ENCODE results near the gene ANKS6. TPM values are rescaled to one million over a fixed set of nuclear protein-coding genes. Genes with fewer than 3 reads are reported as not detected.

The ANKS6 gene
- total and polyA plus RNA-seq, 4 donors: 8.0 to 31.3 (median 19.8) TPM

GRCh38 chr9:98807070-98807813 is 10.9 kb upstream of the ANKS6 start, which contains the start of gene GALNT12:
GALNT12 (plus strand) TSS chr9:98807670; CDS start chr9:98807699, 29 bp downstream.
- WGBS (ENCODE audit: insufficient coverage): 5% methylated on average over 46 of the region's 51 CpGs
- H3K4me1 ChIP-seq (ENCODE audit: control insufficient read depth, insufficient read depth, low read length): peaks cover 15% of the 10 kb centered on the region

GRCh38 chr9:98806394-98807035 is 10.2 kb upstream of the ANKS6 start:
- no peak overlapping the region for H3K4me3 ChIP-seq (ENCODE audit: low read depth, low read length)
- WGBS (ENCODE audit: insufficient coverage): 78% methylated on average over 5 of the region's 8 CpGs

More at GRCh38 chr9:98807070-98807813, 10.9 kb upstream of the ANKS6 start, which contains the start of gene GALNT12:
- DNase-seq (ENCODE audit: low read depth in 4 of 6, low spot score in 6 of 6): peak in 2 of 6 donors; percentile 69 to 81
- Histone ChIP-seq H3K27ac (ENCODE audit: low read depth, low read length) (no peak within 1 kb of the TSS), H3K4me3 (ENCODE audit: low read depth, low read length) (peak within 1 kb of the TSS; percentile 43), H3K9me3 (ENCODE audit: control insufficient read depth, insufficient read depth, low read length) (no peaks in the 10 kb centered on the region), H3K27me3 (ENCODE audit: control insufficient read depth, insufficient read depth, low read length) (peaks cover 4% of the 10 kb centered on the region), H3K36me3 (ENCODE audit: control insufficient read depth, insufficient read depth, low read length) (no peaks in the 10 kb centered on the region)

GRCh38 chr9:98805506-98806272 is 9.3 kb upstream of the ANKS6 start:
- Histone ChIP-seq H3K27ac (ENCODE audit: low read depth, low read length) (no peak overlapping the region), H3K4me1 (ENCODE audit: control insufficient read depth, insufficient read depth, low read length) (peaks cover 15% of the 10 kb centered on the region), H3K9me3 (ENCODE audit: control insufficient read depth, insufficient read depth, low read length) (no peaks in the 10 kb centered on the region), H3K4me3 (ENCODE audit: low read depth, low read length) (no peak overlapping the region), H3K36me3 (ENCODE audit: control insufficient read depth, insufficient read depth, low read length) (no peaks in the 10 kb centered on the region), H3K27me3 (ENCODE audit: control insufficient read depth, insufficient read depth, low read length) (peaks cover 4% of the 10 kb centered on the region)
- 100% methylated on average over 1 of the region's 8 CpGs for WGBS (ENCODE audit: insufficient coverage)
- DNase-seq (ENCODE audit: low read depth in 4 of 6, low spot score in 6 of 6): no peak

More at GRCh38 chr9:98806394-98807035, 10.2 kb upstream of the ANKS6 start:
- Histone ChIP-seq H3K27me3 (ENCODE audit: control insufficient read depth, insufficient read depth, low read length) (peaks cover 4% of the 10 kb centered on the region), H3K36me3 (ENCODE audit: control insufficient read depth, insufficient read depth, low read length) (no peaks in the 10 kb centered on the region), H3K4me1 (ENCODE audit: control insufficient read depth, insufficient read depth, low read length) (peaks cover 15% of the 10 kb centered on the region), H3K27ac (ENCODE audit: low read depth, low read length) (no peak overlapping the region), H3K9me3 (ENCODE audit: control insufficient read depth, insufficient read depth, low read length) (no peaks in the 10 kb centered on the region)
- DNase-seq (ENCODE audit: low read depth in 4 of 6, low spot score in 6 of 6): peak in 2 of 6 donors; percentile 59 to 73

GRCh38 chr9:98804083-98804482 is 7.7 kb upstream of the ANKS6 start:
- H3K27me3 ChIP-seq (ENCODE audit: control insufficient read depth, insufficient read depth, low read length): peaks cover 4% of the 10 kb centered on the region
- H3K9me3 ChIP-seq (ENCODE audit: control insufficient read depth, insufficient read depth, low read length): no peaks in the 10 kb centered on the region
- DNase-seq (ENCODE audit: low read depth in 4 of 6, low spot score in 6 of 6): no peak
- no peak overlapping the region for H3K27ac ChIP-seq (ENCODE audit: low read depth, low read length)
- H3K4me3 ChIP-seq (ENCODE audit: low read depth, low read length): no peak overlapping the region
- H3K36me3 ChIP-seq (ENCODE audit: control insufficient read depth, insufficient read depth, low read length): no peaks in the 10 kb centered on the region
- WGBS (ENCODE audit: insufficient coverage): no CpG with 5 or more reads among the region's 2 CpGs
- peaks cover 13% of the 10 kb centered on the region for H3K4me1 ChIP-seq (ENCODE audit: control insufficient read depth, insufficient read depth, low read length)

- Histone ChIP-seq H3K36me3 (ENCODE audit: control insufficient read depth, insufficient read depth, low read length) (no peaks in the 10 kb centered on the region), H3K9me3 (ENCODE audit: control insufficient read depth, insufficient read depth, low read length) (no peaks in the 10 kb centered on the region), H3K27ac (ENCODE audit: low read depth, low read length) (no peak overlapping the region), H3K4me3 (ENCODE audit: low read depth, low read length) (no peak overlapping the region), H3K4me1 (ENCODE audit: control insufficient read depth, insufficient read depth, low read length) (peaks cover 1% of the 10 kb centered on the region), H3K27me3 (ENCODE audit: control insufficient read depth, insufficient read depth, low read length) (no peaks in the 10 kb centered on the region)
- no peak for DNase-seq (ENCODE audit: low read depth in 4 of 6, low spot score in 6 of 6)
- WGBS (ENCODE audit: insufficient coverage): 80% methylated on average over 1 of the region's 1 CpG
Observed at GRCh38 chr9:98801969-98802371, 5.6 kb upstream of the ANKS6 start.

GRCh38 chr9:98801561-98801960 is 5.2 kb upstream of the ANKS6 start:
- H3K36me3 ChIP-seq (ENCODE audit: control insufficient read depth, insufficient read depth, low read length): no peaks in the 10 kb centered on the region
- peak in 2 of 6 donors; percentile 27 to 53 for DNase-seq (ENCODE audit: low read depth in 4 of 6, low spot score in 6 of 6)
- 63% methylated on average over 1 of the region's 1 CpG for WGBS (ENCODE audit: insufficient coverage)
- peaks cover 6% of the 10 kb centered on the region for H3K4me1 ChIP-seq (ENCODE audit: control insufficient read depth, insufficient read depth, low read length)
- no peaks in the 10 kb centered on the region for H3K27me3 ChIP-seq (ENCODE audit: control insufficient read depth, insufficient read depth, low read length)
- H3K27ac ChIP-seq (ENCODE audit: low read depth, low read length): no peak overlapping the region
- H3K4me3 ChIP-seq (ENCODE audit: low read depth, low read length): no peak overlapping the region
- no peaks in the 10 kb centered on the region for H3K9me3 ChIP-seq (ENCODE audit: control insufficient read depth, insufficient read depth, low read length)

GRCh38 chr9:98798254-98798653 is 1.9 kb upstream of the ANKS6 start:
- Histone ChIP-seq H3K9me3 (ENCODE audit: control insufficient read depth, insufficient read depth, low read length) (no peaks in the 10 kb centered on the region), H3K4me3 (ENCODE audit: low read depth, low read length) (no peak overlapping the region), H3K27me3 (ENCODE audit: control insufficient read depth, insufficient read depth, low read length) (no peaks in the 10 kb centered on the region), H3K27ac (ENCODE audit: low read depth, low read length) (no peak overlapping the region), H3K36me3 (ENCODE audit: control insufficient read depth, insufficient read depth, low read length) (no peaks in the 10 kb centered on the region), H3K4me1 (ENCODE audit: control insufficient read depth, insufficient read depth, low read length) (peaks cover 16% of the 10 kb centered on the region)
- WGBS (ENCODE audit: insufficient coverage): 100% methylated on average over 2 of the region's 3 CpGs
- DNase-seq (ENCODE audit: low read depth in 4 of 6, low spot score in 6 of 6): no peak

- no peaks in the 10 kb centered on the region for H3K27me3 ChIP-seq (ENCODE audit: control insufficient read depth, insufficient read depth, low read length)
Observed at GRCh38 chr9:98797491-98797890, 1.1 kb upstream of the ANKS6 start.

GRCh38 chr9:98795970-98796363 is 388 bp downstream of the ANKS6 start:
- H3K36me3 ChIP-seq (ENCODE audit: control insufficient read depth, insufficient read depth, low read length): peaks cover 3% of the 10 kb centered on the region
- under 1% methylated on average over 48 of the region's 48 CpGs for WGBS (ENCODE audit: insufficient coverage)
- H3K27me3 ChIP-seq (ENCODE audit: control insufficient read depth, insufficient read depth, low read length): no peaks in the 10 kb centered on the region
- peak in 2 of 6 donors; percentile 49 to 55 for DNase-seq (ENCODE audit: low read depth in 4 of 6, low spot score in 6 of 6)
- peak overlapping the region; percentile 36 for H3K4me3 ChIP-seq (ENCODE audit: low read depth, low read length)
- peaks cover 28% of the 10 kb centered on the region for H3K4me1 ChIP-seq (ENCODE audit: control insufficient read depth, insufficient read depth, low read length)
- H3K27ac ChIP-seq (ENCODE audit: low read depth, low read length): no peak overlapping the region
- no peaks in the 10 kb centered on the region for H3K9me3 ChIP-seq (ENCODE audit: control insufficient read depth, insufficient read depth, low read length)

More at GRCh38 chr9:98797491-98797890, 1.1 kb upstream of the ANKS6 start:
- 94% methylated on average over 3 of the region's 4 CpGs for WGBS (ENCODE audit: insufficient coverage)
- no peak for DNase-seq (ENCODE audit: low read depth in 4 of 6, low spot score in 6 of 6)
- peaks cover 16% of the 10 kb centered on the region for H3K4me1 ChIP-seq (ENCODE audit: control insufficient read depth, insufficient read depth, low read length)
- H3K9me3 ChIP-seq (ENCODE audit: control insufficient read depth, insufficient read depth, low read length): no peaks in the 10 kb centered on the region
- H3K4me3 ChIP-seq (ENCODE audit: low read depth, low read length): no peak overlapping the region
- H3K36me3 ChIP-seq (ENCODE audit: control insufficient read depth, insufficient read depth, low read length): no peaks in the 10 kb centered on the region
- H3K27ac ChIP-seq (ENCODE audit: low read depth, low read length): no peak overlapping the region

All from spinal cord (tissue), 10 donors.